HCT116 (cell line): Measurements from ENCODE around the gene TTC29. TPM values are rescaled to one million over a fixed set of nuclear protein-coding genes. Genes with fewer than 3 reads are reported as not detected.

Experiments
- ATAC-seq: fragments of 200-7000 bp; cut with Tn5 transposase; 2 replicates; pipeline ENCODE4 v1.9.1; 2020; ENCODE audit warnings: mild to moderate bottlenecking, moderate library complexity
- BruUV-seq: library from RNA; stranded (reverse); fragments of 400-500 nt; replicated peaks from 2 replicates; lab custom pipeline; 2021; lab: Mats Ljungman, UMichigan
- CTCF ChIA-PET: fragments of 300-600 bp; sonication (Branson Sonifier 250); formaldehyde crosslinking; loops from one replicate; lab custom pipeline; 2021; ENCODE audit warnings: antibody characterized with exemption; lab: Charles Lee
- POLR2A ChIA-PET: fragments of 300-600, 350-600 bp; sonication (Branson Sonifier 250); formaldehyde crosslinking; loops from one replicate; lab custom pipeline; 2021; ENCODE audit warnings: antibody characterized with exemption; lab: Charles Lee
- RAD21 ChIA-PET, 2 experiments: fragments of 300-600 bp; sonication (Branson Sonifier 250); formaldehyde crosslinking; loops; one replicate each; lab custom pipeline; 2023; ENCODE audit warnings: low total read pairs in 2 of 2; ENCODE audit not compliant: uncharacterized antibody in 2 of 2, unreplicated experiment in 2 of 2, low non-redundant PET in 1 of 2; lab: Charles Lee
- DNase-seq: peaks from one replicate; pipeline ENCODE4 v3.0.0-alpha.2; 2010; ENCODE audit warnings: low read depth, low spot score
- H2AFZ ChIP-seq: fragments of 200-600 bp; shearing (Covaris generic), sonication (generic); 2 replicates; pipeline ENCODE4 v1.6.1; 2017; ENCODE audit warnings: low read depth, mixed run types, mixed read lengths, antibody characterized with exemption, low read length; ENCODE audit not compliant: poor library complexity, severe bottlenecking
- H3K27ac ChIP-seq: 2 replicates; pipeline ENCODE4 v1.5.1; 2012; ENCODE audit warnings: low read depth, low read length
- H3K27me3 ChIP-seq: fragments of 200-600 bp; sonication (generic); 2 replicates; pipeline ENCODE4 v1.6.1; 2016; ENCODE audit warnings: mixed run types, low read length, mixed read lengths; ENCODE audit not compliant: insufficient read depth
- H3K36me3 ChIP-seq, 2 experiments: fragments of 200-500 bp in 1 of 2; fragments of 200-600 bp in 1 of 2; sonication (Bioruptor generic) in 1 of 2; sonication (generic) in 1 of 2; 2 replicates each; pipeline versions ENCODE4 v1.5.1 to v1.6.1; 2014 to 2016; ENCODE audit warnings: low read length in 2 of 2, inconsistent platforms in 1 of 2, mixed read lengths in 1 of 2, mixed run types in 1 of 2; ENCODE audit not compliant: insufficient read depth in 2 of 2, control insufficient read depth in 1 of 2
- H3K4me1 ChIP-seq, 2 experiments: fragments of 200-600 bp in 1 of 2; sonication (generic) in 1 of 2; 2 replicates each; pipeline versions ENCODE4 v1.5.1 to v1.6.1; 2012 to 2017; ENCODE audit warnings: low read length in 2 of 2, inconsistent platforms in 1 of 2, mild to moderate bottlenecking in 1 of 2, mixed read lengths in 1 of 2, mixed run types in 1 of 2, moderate library complexity in 1 of 2; ENCODE audit not compliant: insufficient read depth in 2 of 2, control insufficient read depth in 1 of 2
- H3K4me2 ChIP-seq: fragments of 200-600 bp; sonication (generic); 2 replicates; pipeline ENCODE4 v1.6.1; 2017; ENCODE audit warnings: mixed run types, low read length, mixed read lengths
- H3K4me3 ChIP-seq, 2 experiments: fragments of 200-600 bp in 1 of 2; sonication (generic) in 1 of 2; replicated peaks in 1 of 2; 2 replicates each; pipeline ENCODE4 v1.5.1; 2011 to 2016; ENCODE audit warnings: low read length in 2 of 2, control low read depth in 1 of 2, low read depth in 1 of 2, mild to moderate bottlenecking in 1 of 2, mixed read lengths in 1 of 2, mixed run types in 1 of 2
- H3K79me2 ChIP-seq: fragments of 200-600 bp; sonication (generic); 2 replicates; pipeline ENCODE4 v1.6.1; 2017; ENCODE audit warnings: mild to moderate bottlenecking, mixed run types, low read length, moderate library complexity, mixed read lengths; ENCODE audit not compliant: insufficient read depth
- H3K9ac ChIP-seq: fragments of 200-600 bp; sonication (generic); 2 replicates; pipeline ENCODE4 v1.6.1; 2016; ENCODE audit warnings: low read length, mixed read lengths
- H3K9me2 ChIP-seq: fragments of 200-600 bp; sonication (generic), shearing (Covaris generic); 2 replicates; pipeline ENCODE4 v1.6.1; 2017; ENCODE audit warnings: mixed run types, mild to moderate bottlenecking, moderate library complexity; ENCODE audit not compliant: insufficient read depth
- H3K9me3 ChIP-seq, 2 experiments: fragments of 200-500 bp in 1 of 2; fragments of 200-600 bp in 1 of 2; sonication (Bioruptor generic) in 1 of 2; sonication (generic) in 1 of 2; 2 replicates each; pipeline ENCODE4 v1.6.1; 2014 to 2017; ENCODE audit warnings: low read length in 2 of 2, mixed read lengths in 2 of 2, inconsistent platforms in 1 of 2, low read depth in 1 of 2, mild to moderate bottlenecking in 1 of 2, mixed run types in 1 of 2, moderate library complexity in 1 of 2; ENCODE audit not compliant: control insufficient read depth in 1 of 2, insufficient read depth in 1 of 2
- H4K20me1 ChIP-seq: fragments of 200-600 bp; sonication (generic), shearing (Covaris generic); 2 replicates; pipeline ENCODE4 v1.6.1; 2017; ENCODE audit warnings: mixed run types, mild to moderate bottlenecking, moderate library complexity; ENCODE audit not compliant: insufficient read depth
- ATF3 ChIP-seq: IDR thresholded peaks from 2 replicates; pipeline ENCODE4 v1.6.1; 2012
- CEBPB ChIP-seq: IDR thresholded peaks from 2 replicates; pipeline ENCODE4 v1.6.1; 2012; ENCODE audit warnings: low read depth
- CTCF ChIP-seq, 3 experiments: fragments of 200-600 bp in 1 of 3; sonication (generic) in 1 of 3; IDR thresholded peaks in 2 of 3; conservative IDR thresholded peaks in 1 of 3; 2 replicates each; pipeline ENCODE4 v1.5.1; 2012 to 2017; ENCODE audit warnings: low read depth in 2 of 3, low read length in 2 of 3, antibody characterized with exemption in 1 of 3, borderline replicate concordance in 1 of 3, control low read depth in 1 of 3, mild to moderate bottlenecking in 1 of 3, mixed read lengths in 1 of 3, mixed run types in 1 of 3, moderate library complexity in 1 of 3; ENCODE audit not compliant: insufficient read depth in 1 of 3
- EGR1 ChIP-seq: IDR thresholded peaks from 2 replicates; pipeline ENCODE4 v1.6.1; 2012; ENCODE audit warnings: low read depth
- ELF1 ChIP-seq: IDR thresholded peaks from 2 replicates; pipeline ENCODE4 v1.6.1; 2012; ENCODE audit warnings: low read depth, borderline replicate concordance
- EZH2 ChIP-seq: fragments of 200-600 bp; sonication (generic); IDR thresholded peaks from 2 replicates; pipeline ENCODE4 v1.6.1; 2017; ENCODE audit warnings: antibody characterized with exemption, mixed run types
- FOSL1 ChIP-seq: IDR thresholded peaks from 2 replicates; pipeline ENCODE4 v1.6.1; 2012; ENCODE audit warnings: low read depth
- SIN3A ChIP-seq: IDR thresholded peaks from 2 replicates; pipeline ENCODE4 v1.6.1; 2012; ENCODE audit warnings: low read depth
- SRF ChIP-seq: IDR thresholded peaks from 2 replicates; pipeline ENCODE4 v1.6.1; 2012; ENCODE audit warnings: low read depth
- TCF7L2 ChIP-seq: IDR thresholded peaks from 2 replicates; pipeline ENCODE4 v1.7.0; 2011; ENCODE audit warnings: borderline replicate concordance, inconsistent platforms; ENCODE audit not compliant: insufficient read depth, insufficient read length; ENCODE audit errors: extremely low read depth
- ZFX ChIP-seq: fragments of 450-650 bp; IDR thresholded peaks from 2 replicates; pipeline ENCODE4 v1.6.1; 2017
- intact Hi-C: fragments of 100-400 bp; cut with micrococcal nuclease; formaldehyde crosslinking; loops from 2 replicates; pipeline ENCODE4 v1.10.0; 2022
- total RNA-seq: library from RNA; stranded (reverse); gene quantifications from one replicate; pipeline ENCODE4 v1.2.1, GENCODE V29; 2021; ENCODE audit not compliant: unreplicated experiment
- TF ChIP-seq, protein P1 (sequence below): IDR thresholded peaks from 2 replicates; pipeline ENCODE4 v1.6.1; 2012

TTC29 gene
- total RNA-seq, 1 experiment from 2014 or later, result not detected

GRCh38 chr4:146842876-146843275 lies 102.8 kb downstream of the TTC29 start:
- ChIA-PET RAD21 (no interaction called here), POLR2A (no interaction called here), CTCF (no interaction called here)
- Histone ChIP-seq H3K9me3 (no peaks in the 10 kb centered on the region), H3K9me2 (no peaks in the 10 kb centered on the region), H3K4me2 (no peak overlapping the region), H4K20me1 (no peaks in the 10 kb centered on the region), H3K4me3 (no peak overlapping the region), H3K4me1 (no peaks in the 10 kb centered on the region), H3K79me2 (no peaks in the 10 kb centered on the region), H3K9ac (no peak overlapping the region), H3K27me3 (peaks cover 43% of the 10 kb centered on the region), H2AFZ (no peak overlapping the region), H3K27ac (no peak overlapping the region), H3K36me3 (no peaks in the 10 kb centered on the region)
- ATAC-seq (no peak), DNase-seq (no peak)
- intact Hi-C loops, result no loop called here
- no peak for TF ChIP-seq CTCF (IDR thresholded peaks at IDR 0.05 in 2 of 3, conservative IDR thresholded peaks at IDR 0.05 in 1 of 3; ENCODE audit: borderline replicate concordance in 1 of 3, insufficient read depth in 1 of 3, low read depth in 2 of 3, low read length in 2 of 3)
- TF ChIP-seq, protein P1, sequence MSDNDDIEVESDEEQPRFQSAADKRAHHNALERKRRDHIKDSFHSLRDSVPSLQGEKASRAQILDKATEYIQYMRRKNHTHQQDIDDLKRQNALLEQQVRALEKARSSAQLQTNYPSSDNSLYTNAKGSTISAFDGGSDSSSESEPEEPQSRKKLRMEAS, result no peak
- no TSS peak for BruUV-seq

GRCh38 chr4:146840731-146841130 lies 104.9 kb downstream of the TTC29 start:
- ATAC-seq, result no peak
- intact Hi-C loops, result no loop called here
- Histone ChIP-seq H3K36me3 (no peaks in the 10 kb centered on the region), H3K4me2 (no peak overlapping the region), H3K4me3 (no peak overlapping the region), H4K20me1 (no peaks in the 10 kb centered on the region), H3K79me2 (no peaks in the 10 kb centered on the region), H3K9me2 (no peaks in the 10 kb centered on the region), H3K27me3 (peaks cover 37% of the 10 kb centered on the region), H3K9me3 (no peaks in the 10 kb centered on the region), H2AFZ (no peak overlapping the region), H3K27ac (no peak overlapping the region), H3K4me1 (no peaks in the 10 kb centered on the region), H3K9ac (no peak overlapping the region)
- POLR2A ChIA-PET, result no interaction called here
- no peak for DNase-seq
- TF ChIP-seq CEBPB (no peak), EZH2 (no peak), FOSL1 (no peak), CTCF (IDR thresholded peaks at IDR 0.05 in 2 of 3, conservative IDR thresholded peaks at IDR 0.05 in 1 of 3; ENCODE audit: borderline replicate concordance in 1 of 3, insufficient read depth in 1 of 3, low read depth in 2 of 3, low read length in 2 of 3) (no peak), SRF (no peak), ATF3 (no peak), TCF7L2 (no peak), ELF1 (no peak), ZFX (no peak), SIN3A (no peak), EGR1 (no peak)
- TF ChIP-seq, protein P1, result no peak
- no TSS peak for BruUV-seq
- CTCF ChIA-PET, result no interaction called here
- RAD21 ChIA-PET, result no interaction called here
